Measurements from ENCODE around the gene DEGS2. TPM values are rescaled to one million over a fixed set of nuclear protein-coding genes. Genes with fewer than 3 reads are reported as not detected.
"Not testable (repeated sequence)": the region's sequence is repeated elsewhere in the genome, so short reads cannot be mapped to it uniquely, and the experiment has no call there.

DEGS2 gene
- total RNA-seq, 1 experiment from 2014 or later = not detected

- DNase-seq (ENCODE audit: low spot score) = not testable (repeated sequence)
Measured at GRCh38 chr14:100180671-100181070, 21.2 kb upstream of the DEGS2 start.

- no peak for DNase-seq (ENCODE audit: low spot score)
Measured at GRCh38 chr14:100178691-100179090, 19.2 kb upstream of the DEGS2 start.

- DNase-seq (ENCODE audit: low spot score) = no peak
Measured at GRCh38 chr14:100176811-100177327, 17.4 kb upstream of the DEGS2 start.

GRCh38 chr14:100173353-100173752 is 13.9 kb upstream of the DEGS2 start:
- no peak for DNase-seq (ENCODE audit: low spot score)

GRCh38 chr14:100172811-100173210 is 13.4 kb upstream of the DEGS2 start:
- no peak for DNase-seq (ENCODE audit: low spot score)

DNA sequence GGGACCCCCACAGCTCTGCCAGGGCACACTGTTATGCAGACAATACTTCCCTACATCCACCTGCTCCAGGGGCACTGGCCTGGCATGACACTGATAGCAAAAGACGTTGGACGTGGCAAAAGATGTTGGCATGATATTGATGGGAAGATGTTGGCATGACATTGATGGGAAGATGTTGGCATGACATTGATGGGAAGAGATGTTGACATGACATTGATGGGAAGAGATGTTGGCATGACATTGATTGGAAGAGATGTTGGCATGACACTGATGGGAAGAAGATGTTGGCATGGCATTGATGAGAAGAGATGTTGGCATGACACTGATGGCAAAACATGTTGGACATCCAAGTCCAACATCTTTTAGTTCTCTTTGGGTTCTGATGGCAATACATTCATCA is 11.4 kb upstream of the DEGS2 start:
- DNase-seq (ENCODE audit: low spot score) = no peak

- no peak for DNase-seq (ENCODE audit: low spot score)
Measured at GRCh38 chr14:100168506-100168905, 9.1 kb upstream of the DEGS2 start.

DNA sequence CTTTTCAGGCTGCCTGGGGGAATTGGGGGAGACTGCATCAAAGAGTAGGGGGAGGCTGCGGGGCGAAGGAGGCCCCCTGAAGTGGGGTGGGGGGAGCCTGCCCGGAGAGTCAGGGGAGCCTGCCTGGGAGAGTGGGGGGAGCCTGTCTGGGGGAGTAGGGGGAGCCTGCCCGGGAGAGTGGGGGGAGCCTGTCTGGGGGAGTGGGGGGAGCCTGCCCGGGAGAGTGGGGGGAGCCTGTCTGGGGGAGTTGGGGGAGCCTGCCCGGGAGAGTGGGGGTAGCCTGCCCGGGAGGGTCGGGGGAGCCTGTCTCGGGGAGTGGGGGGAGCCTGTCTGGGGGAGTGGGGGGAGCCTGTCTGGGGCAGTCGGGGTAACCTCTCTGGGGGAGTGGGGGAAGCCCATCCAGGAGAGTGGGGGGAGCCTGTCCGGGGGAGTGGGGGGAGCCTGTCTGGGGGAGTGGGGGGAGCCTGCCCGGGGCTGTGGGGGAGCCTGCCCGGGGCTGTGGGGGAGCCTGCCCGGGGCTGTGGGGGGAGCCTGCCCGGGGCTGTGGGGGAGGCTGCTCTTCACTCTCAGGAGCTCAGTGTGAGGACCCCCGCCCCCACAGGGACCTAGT is 6.5 kb upstream of the DEGS2 start:
- no peak for DNase-seq (ENCODE audit: low spot score)

DNA sequence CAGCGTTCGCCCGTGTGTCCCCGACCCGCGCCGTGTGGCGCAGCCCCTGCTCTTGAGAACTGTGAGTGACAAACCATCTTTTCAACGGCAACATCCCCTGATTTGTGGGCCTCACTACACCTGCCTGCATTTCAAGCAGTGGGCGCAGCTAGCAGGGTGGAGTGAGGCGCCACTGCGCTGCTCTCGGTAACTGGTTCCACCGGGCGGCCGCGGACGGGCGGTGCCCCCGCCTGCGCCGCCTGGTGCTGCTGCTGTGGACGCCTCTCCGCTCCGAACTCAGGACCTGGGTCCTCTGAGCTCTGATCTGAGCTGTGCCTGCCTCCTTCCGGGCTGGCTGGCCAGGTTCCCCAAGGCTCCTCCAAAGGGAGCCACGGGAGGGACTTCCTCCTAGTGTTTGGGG is 5.9 kb upstream of the DEGS2 start:
- DNase-seq (ENCODE audit: low spot score) = no peak

DNA sequence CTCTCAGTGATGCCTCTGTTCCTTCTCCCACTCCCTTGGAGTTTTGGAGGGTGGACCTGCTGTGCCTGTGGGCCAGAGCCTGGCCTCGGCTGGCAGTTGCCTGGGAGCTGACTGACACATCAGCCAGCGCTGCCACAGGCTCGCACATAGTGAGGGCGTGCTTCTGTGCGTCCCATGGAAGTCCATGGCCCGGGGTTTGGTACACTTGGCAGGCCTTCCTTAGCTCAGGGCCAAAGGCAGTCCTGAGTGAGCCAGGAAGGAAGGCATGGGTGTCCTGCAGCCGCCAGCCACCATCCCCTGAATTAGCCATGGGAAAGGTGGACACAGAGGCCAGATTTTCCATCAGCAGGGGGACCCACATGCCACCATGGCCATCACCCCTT is 1.1 kb upstream of the DEGS2 start:
- DNase-seq (ENCODE audit: low spot score) = no peak

DNA sequence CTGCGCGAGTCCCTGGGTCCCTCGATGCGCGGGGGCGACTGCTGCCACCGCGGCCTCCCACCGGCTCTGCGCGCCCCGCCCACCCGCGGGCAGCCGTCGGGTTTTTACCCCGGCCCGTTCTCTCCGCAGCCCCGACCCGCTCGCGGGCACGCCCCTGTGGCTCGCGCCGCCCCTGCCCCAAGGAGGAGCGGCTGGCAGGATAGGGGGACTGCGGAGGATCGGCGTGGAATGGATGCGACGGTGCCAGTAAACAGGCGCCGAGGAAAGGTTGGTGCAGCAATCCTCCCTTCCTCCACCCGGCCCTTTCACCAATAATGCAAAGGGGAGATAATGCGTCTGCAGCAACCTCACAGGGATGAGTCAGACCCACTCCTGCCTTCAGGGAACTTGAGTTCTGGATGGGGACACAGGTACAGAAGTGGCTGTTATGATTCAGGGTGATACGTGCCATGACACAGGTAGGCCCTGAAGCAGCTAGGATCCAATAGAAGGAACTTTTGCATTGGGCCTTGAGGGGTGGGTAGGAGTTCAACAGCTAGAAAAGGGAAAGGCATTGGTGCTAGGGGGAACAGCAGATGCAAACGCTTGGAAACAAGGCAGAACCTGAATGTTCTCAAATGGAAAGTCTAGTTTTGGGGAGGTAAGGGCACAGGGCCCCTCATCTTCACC is 554 bp upstream of the DEGS2 start:
- no peak for DNase-seq (ENCODE audit: low spot score)

DNA sequence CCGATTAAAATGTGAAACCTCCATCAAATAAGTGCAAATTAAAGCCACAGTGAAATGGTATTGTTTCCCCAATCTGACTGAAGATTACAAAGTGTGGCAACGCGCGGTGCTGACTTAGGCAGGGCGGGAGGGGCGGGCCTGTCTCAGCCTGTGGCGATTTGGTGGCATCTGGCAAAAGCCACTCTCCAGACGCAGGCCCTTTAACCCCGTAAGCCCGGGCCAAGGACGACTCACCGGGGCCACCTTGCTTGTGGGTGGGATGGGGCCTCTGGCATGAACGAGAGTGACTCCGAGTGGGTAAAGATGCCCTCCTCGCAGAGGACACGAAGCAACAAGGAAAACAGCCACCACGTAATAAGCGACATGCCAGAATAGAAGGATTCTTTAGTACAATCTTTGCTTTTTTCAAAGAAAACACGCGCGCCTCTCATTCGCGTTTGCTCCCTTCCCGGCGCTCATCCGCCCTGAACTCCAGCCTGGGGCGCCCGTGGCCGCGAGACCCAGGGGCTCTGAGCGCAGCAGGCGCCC is 815 bp downstream of the DEGS2 start:
- no peak for DNase-seq (ENCODE audit: low spot score)

DNA sequence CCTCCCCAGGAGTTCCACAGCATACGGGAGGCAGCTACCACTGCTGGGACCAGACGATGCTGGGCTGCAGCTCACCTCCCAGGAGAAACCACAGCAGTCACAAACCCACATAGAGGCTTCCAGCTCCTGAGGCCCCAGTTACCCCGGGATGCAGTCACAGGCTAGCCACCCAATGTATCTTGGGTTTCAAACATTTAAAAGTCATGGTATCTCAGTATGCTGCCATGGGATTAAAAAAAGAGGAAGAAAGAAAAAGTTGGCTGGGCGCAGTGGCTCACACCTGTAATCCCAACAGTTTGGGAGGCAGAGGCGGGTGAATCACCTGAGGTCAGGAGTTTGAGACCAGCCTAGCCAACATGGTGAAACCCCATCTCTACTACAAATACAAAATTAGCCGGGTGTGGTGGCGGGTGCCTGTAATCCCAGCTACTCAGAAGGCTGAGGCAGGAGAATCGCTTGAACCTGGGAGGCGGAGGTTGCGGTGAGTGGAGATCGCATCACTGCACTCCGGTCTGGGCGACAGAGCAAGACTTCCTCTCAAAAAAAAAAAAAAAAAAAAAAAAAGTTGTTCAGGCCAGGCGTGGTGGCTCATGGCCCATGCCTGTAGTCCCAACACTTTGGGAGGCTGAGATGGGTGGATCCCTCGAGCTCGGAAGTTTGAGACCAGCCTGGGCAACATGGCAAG is 1.8 kb downstream of the DEGS2 start:
- not testable (repeated sequence) for DNase-seq (ENCODE audit: low spot score)

GRCh38 chr14:100156776-100157175 is 2.7 kb downstream of the DEGS2 start:
- DNase-seq (ENCODE audit: low spot score) = no peak

GRCh38 chr14:100155756-100156616 is 3.5 kb downstream of the DEGS2 start:
- DNase-seq (ENCODE audit: low spot score) = no peak

GRCh38 chr14:100155049-100155621 is 4.3 kb downstream of the DEGS2 start:
- DNase-seq (ENCODE audit: low spot score) = no peak

DNA sequence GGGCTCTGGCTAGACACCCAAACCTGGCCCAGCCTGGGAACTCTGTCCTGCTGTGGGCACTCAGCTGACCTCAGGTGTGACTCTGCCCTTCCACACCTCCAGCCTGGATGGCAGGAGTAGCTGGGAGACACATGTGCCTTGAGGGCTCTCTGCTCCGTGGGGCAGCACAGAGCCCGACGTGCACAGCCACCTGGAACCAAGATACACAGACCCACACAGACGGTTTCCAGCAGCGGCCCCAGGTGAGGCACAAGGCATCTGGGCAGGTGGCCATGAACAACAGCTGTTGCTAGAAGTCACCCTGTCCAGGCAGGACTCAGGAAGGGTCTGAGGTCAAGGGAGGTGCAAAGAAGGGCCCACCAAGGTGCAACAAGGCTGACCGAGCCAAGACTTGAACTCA is 5.9 kb downstream of the DEGS2 start:
- DNase-seq (ENCODE audit: low spot score) = no peak

GRCh38 chr14:100152091-100152490 is 7.4 kb downstream of the DEGS2 start:
- no peak for DNase-seq (ENCODE audit: low spot score)

DNA sequence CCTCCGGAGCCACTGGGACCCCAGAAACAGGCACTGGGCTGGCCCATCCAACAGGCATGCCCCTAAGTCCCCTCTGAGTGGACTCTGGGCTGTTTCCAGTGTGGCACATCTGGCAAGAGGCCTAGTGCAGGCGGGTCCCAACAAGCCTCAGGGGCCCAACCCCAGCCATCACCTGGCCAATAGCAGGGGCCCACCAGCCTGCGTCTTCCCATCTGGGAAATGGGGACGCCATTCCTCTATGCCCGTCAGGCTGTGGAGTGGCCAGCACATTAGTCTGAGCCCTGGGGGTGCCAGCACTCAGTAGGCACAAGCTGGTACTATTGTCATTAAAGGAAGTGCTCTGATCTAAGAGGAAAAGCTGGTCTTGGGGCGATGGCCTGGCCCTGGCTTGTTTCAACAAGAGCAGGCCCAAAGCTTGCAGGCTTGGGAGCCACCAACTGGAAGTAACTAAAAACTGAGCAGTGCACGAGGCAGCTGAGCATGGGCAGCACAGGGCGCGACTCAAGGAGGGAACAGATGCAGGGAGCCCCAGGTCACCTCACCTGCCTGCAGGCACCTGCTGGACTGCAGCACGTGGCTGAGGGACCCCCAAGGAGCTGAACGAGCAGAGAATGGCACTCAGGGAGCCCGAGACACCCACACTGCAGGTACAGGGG is 8.4 kb downstream of the DEGS2 start:
- DNase-seq (ENCODE audit: low spot score) = no peak

- DNase-seq (ENCODE audit: low spot score) = no peak
Measured at GRCh38 chr14:100149851-100150611, 9.4 kb downstream of the DEGS2 start.

Measured in A172 (cell line).